HFFc6 (cell line): ENCODE measurements around the gene TSPAN8. TPM values are rescaled to one million over a fixed set of nuclear protein-coding genes. Genes with fewer than 3 reads are reported as not detected.

Experiments
- DNase-seq: peaks from one replicate; pipeline ENCODE4 v3.0.0-alpha.2; 2018
- H3K27ac Mint-ChIP-seq: 2 replicates; pipeline ENCODE4 v1.8.0; 2020; ENCODE audit warnings: mild to moderate bottlenecking, mixed read lengths
- H3K27me3 Mint-ChIP-seq: 2 replicates; pipeline ENCODE4 v1.8.0; 2021; ENCODE audit warnings: mild to moderate bottlenecking, moderate library complexity, mixed read lengths; ENCODE audit not compliant: insufficient read depth
- H3K36me3 Mint-ChIP-seq: 2 replicates; pipeline ENCODE4 v1.8.0; 2021; ENCODE audit warnings: low read depth, mixed read lengths
- H3K4me1 Mint-ChIP-seq: 2 replicates; pipeline ENCODE4 v1.8.0; 2020; ENCODE audit warnings: low read depth, mixed read lengths
- H3K4me3 Mint-ChIP-seq: 2 replicates; pipeline ENCODE4 v1.8.0; 2020; ENCODE audit warnings: mild to moderate bottlenecking, moderate library complexity, mixed read lengths
- H3K9me3 Mint-ChIP-seq: 2 replicates; pipeline ENCODE4 v1.8.0; 2020; ENCODE audit warnings: mild to moderate bottlenecking, mixed read lengths
- CTCF ChIP-seq: fragments of 200-600 bp; sonication (generic); IDR thresholded peaks from 2 replicates; pipeline ENCODE4 v1.5.0; 2021; ENCODE audit warnings: antibody characterized with exemption, mild to moderate bottlenecking
- total RNA-seq, 6 experiments: library from RNA; stranded (reverse); fragmentation: NEBNext Ultra II Directional; extraction: Animal tissue kit (Norgen Biotek cat#: 25700); gene quantifications; 2 replicates in 1 of 6; 3 replicates in 5 of 6; pipeline ENCODE4 v1.2.3, GENCODE V29; 2021

The TSPAN8 gene
- total RNA-seq, 6 experiments from 2014 or later: not detected

- TF ChIP-seq CTCF: no peak
- peaks cover 50% of the 10 kb centered on the region for H3K9me3 Mint-ChIP-seq
- peaks cover 8% of the 10 kb centered on the region; the same call in 1 of the 2 replicates for H3K36me3 Mint-ChIP-seq
- no peak for DNase-seq
- no peak overlapping the region for H3K4me3 Mint-ChIP-seq
- no peaks in the 10 kb centered on the region for H3K4me1 Mint-ChIP-seq
- H3K27ac Mint-ChIP-seq: no peak overlapping the region
- no peaks in the 10 kb centered on the region for H3K27me3 Mint-ChIP-seq
Observed at GRCh38 chr12:71164568-71165197, 6.9 kb upstream of the TSPAN8 start.

GRCh38 chr12:71164166-71164565, 6.4 kb upstream of the TSPAN8 start:
- H3K4me1 Mint-ChIP-seq: no peaks in the 10 kb centered on the region
- H3K36me3 Mint-ChIP-seq: peaks cover 8% of the 10 kb centered on the region; the same call in 1 of the 2 replicates
- H3K9me3 Mint-ChIP-seq: peaks cover 48% of the 10 kb centered on the region
- H3K4me3 Mint-ChIP-seq: no peak overlapping the region
- H3K27me3 Mint-ChIP-seq: no peaks in the 10 kb centered on the region
- H3K27ac Mint-ChIP-seq: no peak overlapping the region
- TF ChIP-seq CTCF: no peak
- DNase-seq: no peak

- Mint-ChIP-seq H3K9me3 (peaks cover 37% of the 10 kb centered on the region), H3K27ac (no peak overlapping the region), H3K36me3 (peaks cover 8% of the 10 kb centered on the region; the same call in 1 of the 2 replicates), H3K4me3 (no peak overlapping the region), H3K4me1 (no peaks in the 10 kb centered on the region), H3K27me3 (no peaks in the 10 kb centered on the region)
- DNase-seq: no peak
- no peak for TF ChIP-seq CTCF
Observed at GRCh38 chr12:71162832-71163763, 5.3 kb upstream of the TSPAN8 start.

GRCh38 chr12:71161591-71161990, 3.8 kb upstream of the TSPAN8 start:
- H3K4me3 Mint-ChIP-seq: no peak overlapping the region
- H3K36me3 Mint-ChIP-seq: peaks cover 8% of the 10 kb centered on the region; the same call in 1 of the 2 replicates

GRCh38 chr12:71160585-71160984, 2.8 kb upstream of the TSPAN8 start:
- H3K9me3 Mint-ChIP-seq: peaks cover 24% of the 10 kb centered on the region
- H3K4me1 Mint-ChIP-seq: no peaks in the 10 kb centered on the region
- H3K27me3 Mint-ChIP-seq: no peaks in the 10 kb centered on the region
- DNase-seq: no peak
- H3K4me3 Mint-ChIP-seq: no peak overlapping the region
- peaks cover 7% of the 10 kb centered on the region; the same call in 1 of the 2 replicates for H3K36me3 Mint-ChIP-seq
- no peak overlapping the region for H3K27ac Mint-ChIP-seq
- TF ChIP-seq CTCF: no peak

More at GRCh38 chr12:71161591-71161990, 3.8 kb upstream of the TSPAN8 start:
- H3K27ac Mint-ChIP-seq: no peak overlapping the region
- no peak for TF ChIP-seq CTCF
- no peaks in the 10 kb centered on the region for H3K27me3 Mint-ChIP-seq
- peaks cover 27% of the 10 kb centered on the region for H3K9me3 Mint-ChIP-seq
- no peak for DNase-seq
- H3K4me1 Mint-ChIP-seq: no peaks in the 10 kb centered on the region
